HG03378 (cell line): ENCODE measurements around the gene TCF19.

Experiments
- ATAC-seq: cut with Tn5 transposase; IDR thresholded peaks from one replicate; pipeline ENCODE4 v1.9.1; 2021; ENCODE audit warnings: mild to moderate bottlenecking, moderate library complexity; ENCODE audit not compliant: unreplicated experiment

Gene TCF19

GRCh38 chr6:31158140-31158862 lies at the start of gene TCF19:
TCF19 (plus strand) TSS chr6:31158589; CDS start chr6:31159470, 881 bp downstream.
- peak; percentile 78 for ATAC-seq

GRCh38 chr6:31110825-31111582 lies 47.4 kb upstream of the TCF19 start:
- ATAC-seq, result no peak

- no peak for ATAC-seq
Observed at GRCh38 chr6:31111712-31112111, 46.7 kb upstream of the TCF19 start.

GRCh38 chr6:31112478-31112877 lies 45.9 kb upstream of the TCF19 start, which contains the start of gene C6orf15:
C6orf15 (minus strand) TSS chr6:31112575; CDS start chr6:31112555, 20 bp downstream.
- no peak for ATAC-seq

GRCh38 chr6:31113861-31114540 lies 44.4 kb upstream of the TCF19 start:
- no peak for ATAC-seq

GRCh38 chr6:31114541-31114878 lies 43.9 kb upstream of the TCF19 start, which contains the start of gene PSORS1C1:
PSORS1C1 (plus strand) TSS chr6:31114800; CDS start chr6:31129633, 14,833 bp downstream.
- ATAC-seq, result no peak

GRCh38 chr6:31114970-31115849 lies 43.2 kb upstream of the TCF19 start:
- no peak for ATAC-seq

- no peak for ATAC-seq
Observed at GRCh38 chr6:31115941-31116560, 42.3 kb upstream of the TCF19 start.

- ATAC-seq, result no peak
Observed at GRCh38 chr6:31116661-31117385, 41.6 kb upstream of the TCF19 start.

- ATAC-seq, result no peak
Observed at GRCh38 chr6:31118178-31118577, 40.2 kb upstream of the TCF19 start.

- ATAC-seq, result no peak
Observed at GRCh38 chr6:31120151-31120915, 38.1 kb upstream of the TCF19 start, which contains the start of gene CDSN. CDSN (minus strand) TSS chr6:31120446; CDS start chr6:31120419, 27 bp downstream.

GRCh38 chr6:31121131-31121790 lies 37.1 kb upstream of the TCF19 start:
- ATAC-seq, result no peak

GRCh38 chr6:31122791-31123706 lies 35.3 kb upstream of the TCF19 start:
- no peak for ATAC-seq

- no peak for ATAC-seq
Observed at GRCh38 chr6:31125162-31125561, 33.2 kb upstream of the TCF19 start.

GRCh38 chr6:31125586-31126363 lies 32.6 kb upstream of the TCF19 start:
- ATAC-seq, result no peak
